Ishikawa (cell line): Measurements from ENCODE around the gene CSPG4.
A peak's percentile ranks its signal among the peaks of the same experiment; 100 is the strongest.

Source experiments
- CEBPB ChIP-seq: IDR thresholded peaks from 2 replicates; pipeline ENCODE4 v1.6.1; 2012
- CREB1 ChIP-seq: IDR thresholded peaks from 2 replicates; pipeline ENCODE4 v1.6.1; 2012; ENCODE audit warnings: low read depth
- EGR1 ChIP-seq: IDR thresholded peaks from 2 replicates; pipeline ENCODE4 v1.6.1; 2012
- EP300 ChIP-seq: IDR thresholded peaks from 2 replicates; pipeline ENCODE4 v1.6.1; 2012; ENCODE audit warnings: borderline replicate concordance
- FOXM1 ChIP-seq: IDR thresholded peaks from 2 replicates; pipeline ENCODE4 v1.6.1; 2012; ENCODE audit warnings: low read depth, borderline replicate concordance
- MAX ChIP-seq: IDR thresholded peaks from 2 replicates; pipeline ENCODE4 v1.6.1; 2012
- NFIC ChIP-seq: IDR thresholded peaks from 2 replicates; pipeline ENCODE4 v1.6.1; 2012
- RAD21 ChIP-seq: IDR thresholded peaks from 2 replicates; pipeline ENCODE4 v1.6.1; 2012; ENCODE audit warnings: low read depth
- REST ChIP-seq: IDR thresholded peaks from 2 replicates; pipeline ENCODE4 v1.6.1; 2012; ENCODE audit warnings: low read depth, mild to moderate bottlenecking
- TAF1 ChIP-seq: IDR thresholded peaks from 2 replicates; pipeline ENCODE4 v1.6.1; 2012; ENCODE audit warnings: low read depth, mild to moderate bottlenecking
- TCF12 ChIP-seq: IDR thresholded peaks from 2 replicates; pipeline ENCODE4 v1.6.1; 2012; ENCODE audit warnings: low read depth
- TEAD4 ChIP-seq: IDR thresholded peaks from 2 replicates; pipeline ENCODE4 v1.6.1; 2012
- YY1 ChIP-seq: IDR thresholded peaks from 2 replicates; pipeline ENCODE4 v1.6.1; 2012; ENCODE audit warnings: low read depth
- ZBTB7A ChIP-seq: IDR thresholded peaks from 2 replicates; pipeline ENCODE4 v1.6.1; 2012; ENCODE audit warnings: low read depth
- TF ChIP-seq, protein P1 (sequence below): IDR thresholded peaks from 2 replicates; pipeline ENCODE4 v1.6.1; 2012

Gene CSPG4

GRCh38 chr15:75693501-75694240, 19.0 kb downstream of the CSPG4 start:
- TF ChIP-seq TAF1 = no peak
- no peak for TF ChIP-seq MAX
- TF ChIP-seq EGR1 = no peak
- no peak for TF ChIP-seq ZBTB7A
- TF ChIP-seq, protein P1, sequence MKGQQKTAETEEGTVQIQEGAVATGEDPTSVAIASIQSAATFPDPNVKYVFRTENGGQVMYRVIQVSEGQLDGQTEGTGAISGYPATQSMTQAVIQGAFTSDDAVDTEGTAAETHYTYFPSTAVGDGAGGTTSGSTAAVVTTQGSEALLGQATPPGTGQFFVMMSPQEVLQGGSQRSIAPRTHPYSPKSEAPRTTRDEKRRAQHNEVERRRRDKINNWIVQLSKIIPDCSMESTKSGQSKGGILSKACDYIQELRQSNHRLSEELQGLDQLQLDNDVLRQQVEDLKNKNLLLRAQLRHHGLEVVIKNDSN = no peak
- TF ChIP-seq RAD21 = no peak
- no peak for TF ChIP-seq NFIC

DNA sequence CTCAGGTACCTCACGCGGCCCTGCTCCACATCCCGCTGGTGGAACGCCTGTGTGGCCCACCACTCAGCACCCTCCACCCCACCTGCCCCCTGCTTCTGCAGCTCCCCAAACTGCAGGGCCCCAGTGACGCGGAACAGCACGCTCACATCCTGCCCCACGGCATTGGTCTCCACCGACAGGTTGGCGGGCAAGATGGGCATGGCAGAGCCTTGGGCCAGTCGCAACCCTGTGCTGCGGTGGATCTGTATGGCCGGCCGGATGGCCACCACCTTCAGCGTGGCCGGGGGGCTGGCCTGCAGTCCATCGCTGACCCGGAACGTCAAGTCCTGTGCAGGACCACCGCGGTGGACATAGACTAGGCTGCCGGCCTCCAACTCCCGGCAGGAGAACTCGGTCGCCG, 23.8 kb downstream of the CSPG4 start:
- TF ChIP-seq TCF12 (no peak), ZBTB7A (no peak), FOXM1 (no peak), TEAD4 (no peak), YY1 (no peak), TAF1 (no peak), MAX (no peak)
- TF ChIP-seq, protein P1 = no peak

- TF ChIP-seq CREB1 = no peak
- no peak for TF ChIP-seq CEBPB
- no peak for TF ChIP-seq RAD21
- no peak for TF ChIP-seq YY1
- TF ChIP-seq ZBTB7A = no peak
- TF ChIP-seq EP300 = no peak
These were observed 24.4 kb downstream of the CSPG4 start for GRCh38 chr15:75688278-75688557.

DNA sequence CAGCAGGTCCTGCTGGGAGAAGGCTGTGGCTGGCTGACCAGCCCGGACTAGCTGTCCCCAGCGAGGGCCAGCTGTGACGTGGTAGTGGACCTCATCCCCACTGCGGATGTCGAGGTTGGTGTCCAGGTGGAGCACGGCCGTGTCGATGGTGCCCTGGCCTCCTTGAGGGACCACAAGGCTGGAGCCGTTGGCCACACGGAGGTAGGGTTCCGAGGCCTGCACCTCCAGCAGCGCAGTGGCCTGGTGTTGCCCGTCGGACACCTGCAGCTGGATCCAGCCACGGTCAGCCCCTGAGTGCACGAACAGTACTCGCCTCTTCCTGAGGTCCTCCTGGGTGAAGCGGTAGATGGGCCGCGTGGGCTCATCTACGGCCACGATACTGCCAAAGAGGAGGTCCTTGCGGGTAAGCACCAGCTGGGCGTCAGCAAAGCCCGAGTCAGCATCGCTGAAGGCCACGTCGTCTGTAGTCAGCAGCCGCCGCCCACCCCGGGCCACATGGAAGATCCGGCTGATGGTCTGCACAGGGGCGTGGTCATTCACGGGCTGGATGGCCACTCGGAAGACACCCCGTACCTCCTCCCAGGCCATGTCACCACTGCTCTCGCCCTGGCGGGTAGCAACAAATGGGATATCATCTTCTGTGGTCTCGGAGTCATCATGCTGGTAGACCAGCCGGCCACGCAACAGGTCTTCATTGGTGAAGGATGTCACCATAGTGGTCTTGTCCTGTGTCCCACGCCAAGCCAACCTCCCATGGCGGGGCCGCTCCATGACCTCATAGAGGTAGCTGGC, 25.0 kb downstream of the CSPG4 start:
- TF ChIP-seq CREB1 (no peak), CEBPB (no peak), REST (no peak), TEAD4 (no peak), TCF12 (no peak), MAX (no peak), EGR1 (no peak), NFIC (no peak), RAD21 (no peak), ZBTB7A (no peak), YY1 (no peak), TAF1 (no peak), FOXM1 (no peak), EP300 (no peak)
- TF ChIP-seq, protein P1 = no peak

DNA sequence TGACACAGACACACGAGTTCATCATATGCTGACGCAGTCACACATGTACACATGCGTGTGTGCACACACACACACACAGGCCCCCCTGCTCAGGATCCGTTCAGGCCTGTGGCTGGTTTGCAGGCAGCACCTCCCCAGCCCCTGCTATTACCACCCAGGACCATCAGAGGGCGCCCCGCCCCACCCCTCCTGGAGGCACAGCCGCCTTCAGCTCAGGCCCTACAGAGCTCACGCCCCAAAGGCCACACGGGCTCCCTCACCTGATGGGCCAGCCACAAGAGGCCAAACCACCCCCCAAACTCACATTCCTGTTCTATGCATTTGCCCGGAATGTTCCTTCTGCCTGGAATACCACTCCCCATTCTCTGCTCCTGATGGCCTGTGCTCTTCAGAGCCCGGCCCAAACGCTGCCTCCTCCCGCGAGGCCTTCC, 26.4 kb downstream of the CSPG4 start:
- TF ChIP-seq RAD21 = peak; percentile 68

- no peak for TF ChIP-seq CREB1
- TF ChIP-seq EGR1 = no peak
- TF ChIP-seq, protein P1 = no peak
- no peak for TF ChIP-seq ZBTB7A
These were observed 27.5 kb downstream of the CSPG4 start for GRCh38 chr15:75685195-75685594.

GRCh38 chr15:75684648-75685047, 28.0 kb downstream of the CSPG4 start:
- TF ChIP-seq RAD21 = no peak
- no peak for TF ChIP-seq CEBPB
- TF ChIP-seq CREB1 = no peak
- TF ChIP-seq NFIC = no peak
- no peak for TF ChIP-seq TEAD4
- TF ChIP-seq FOXM1 = no peak
- TF ChIP-seq EP300 = no peak
- TF ChIP-seq EGR1 = no peak
- no peak for TF ChIP-seq ZBTB7A
- TF ChIP-seq MAX = no peak
- no peak for TF ChIP-seq YY1
- TF ChIP-seq TAF1 = no peak
- no peak for TF ChIP-seq TCF12
- TF ChIP-seq, protein P1 = no peak
- no peak for TF ChIP-seq REST
